CD4-positive, alpha-beta T cell treated with Interleukin-17A for 4 hours (primary cell): ENCODE data around the gene HAPSTR1.
"Not testable (repeated sequence)": the region's sequence is repeated elsewhere in the genome, so short reads cannot be mapped to it uniquely, and the experiment has no call there.

Source experiments
- DNase-seq: peaks from one replicate; pipeline ENCODE4 v3.0.0-alpha.2; 2020; ENCODE audit warnings: mixed read lengths

The HAPSTR1 gene, protein sequence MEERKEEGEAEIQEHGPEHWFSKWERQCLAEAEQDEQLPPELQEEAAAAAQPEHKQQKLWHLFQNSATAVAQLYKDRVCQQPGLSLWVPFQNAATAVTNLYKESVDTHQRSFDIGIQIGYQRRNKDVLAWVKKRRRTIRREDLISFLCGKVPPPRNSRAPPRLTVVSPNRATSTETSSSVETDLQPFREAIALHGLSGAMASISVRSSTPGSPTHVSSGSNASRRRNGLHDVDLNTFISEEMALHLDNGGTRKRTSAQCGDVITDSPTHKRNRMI

DNA sequence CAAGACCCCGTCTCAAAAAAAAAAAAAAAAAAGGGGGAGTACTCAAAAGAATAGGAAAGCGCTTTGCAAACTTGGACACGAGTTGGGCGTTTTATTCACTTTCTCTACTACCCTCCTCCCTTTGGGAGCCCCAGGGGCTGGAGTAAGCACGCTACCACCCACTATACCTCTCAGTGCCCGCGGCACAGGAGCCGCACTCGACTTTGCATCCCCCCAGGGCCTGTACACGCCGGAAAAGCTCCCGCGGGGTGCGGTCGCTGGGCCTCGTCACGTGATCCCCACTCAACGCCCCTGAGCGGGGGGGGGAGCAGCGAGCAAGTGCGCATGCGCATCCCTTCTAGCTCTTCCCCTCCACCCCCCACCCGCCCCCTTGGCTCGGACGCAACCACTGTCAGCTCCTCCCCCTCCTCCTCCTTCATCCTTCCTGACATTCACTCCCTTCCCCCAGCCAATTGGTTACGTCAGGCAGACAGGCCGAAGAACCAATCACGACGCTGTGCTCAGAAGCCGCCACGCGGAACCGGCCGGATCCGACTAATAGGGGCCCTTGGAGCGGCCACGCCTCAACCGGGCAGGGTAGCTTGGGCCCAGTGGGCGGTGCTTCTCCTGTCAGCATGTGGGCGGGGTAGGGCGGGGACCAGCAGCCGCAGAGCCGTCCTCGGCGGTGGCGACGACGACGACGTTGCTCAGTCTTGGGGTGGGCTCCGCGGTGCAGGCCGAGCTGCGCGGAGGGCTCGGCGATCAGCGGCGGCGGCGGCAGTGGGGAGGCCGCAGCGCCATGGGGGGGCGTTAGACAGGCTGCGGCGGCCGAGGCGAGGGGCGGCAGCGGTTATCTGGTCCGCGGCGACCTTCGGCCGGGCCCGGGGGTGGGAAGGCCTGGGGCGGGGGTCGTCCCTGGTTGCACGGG lies at the start of gene HAPSTR1:
Gene HAPSTR1, plus strand, starts transcription at position 685 of the 907 bp plus-strand sequence. CDS start 401 bp downstream, outside the sequence.
- DNase-seq, result peak; percentile 99

DNA sequence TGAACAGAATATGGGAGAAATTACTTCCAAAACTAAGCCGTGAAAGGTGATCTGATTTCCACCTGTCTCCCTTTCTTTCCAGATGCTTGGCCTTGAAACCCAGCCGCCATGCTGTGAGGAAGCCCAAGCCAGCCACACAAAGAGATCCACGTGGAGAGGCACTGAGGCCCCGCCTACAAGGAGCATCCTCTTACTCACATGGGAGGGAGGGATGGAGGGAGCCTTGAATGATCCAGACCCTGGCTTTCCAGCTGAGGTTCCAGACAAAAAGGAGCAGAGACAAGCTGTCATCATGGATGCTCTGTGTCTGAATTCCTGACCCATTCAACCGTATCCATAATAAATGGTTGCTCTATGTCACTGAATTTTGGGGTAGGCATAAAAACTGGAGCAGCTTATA lies 48.9 kb upstream of the HAPSTR1 start:
- no peak for DNase-seq

DNA sequence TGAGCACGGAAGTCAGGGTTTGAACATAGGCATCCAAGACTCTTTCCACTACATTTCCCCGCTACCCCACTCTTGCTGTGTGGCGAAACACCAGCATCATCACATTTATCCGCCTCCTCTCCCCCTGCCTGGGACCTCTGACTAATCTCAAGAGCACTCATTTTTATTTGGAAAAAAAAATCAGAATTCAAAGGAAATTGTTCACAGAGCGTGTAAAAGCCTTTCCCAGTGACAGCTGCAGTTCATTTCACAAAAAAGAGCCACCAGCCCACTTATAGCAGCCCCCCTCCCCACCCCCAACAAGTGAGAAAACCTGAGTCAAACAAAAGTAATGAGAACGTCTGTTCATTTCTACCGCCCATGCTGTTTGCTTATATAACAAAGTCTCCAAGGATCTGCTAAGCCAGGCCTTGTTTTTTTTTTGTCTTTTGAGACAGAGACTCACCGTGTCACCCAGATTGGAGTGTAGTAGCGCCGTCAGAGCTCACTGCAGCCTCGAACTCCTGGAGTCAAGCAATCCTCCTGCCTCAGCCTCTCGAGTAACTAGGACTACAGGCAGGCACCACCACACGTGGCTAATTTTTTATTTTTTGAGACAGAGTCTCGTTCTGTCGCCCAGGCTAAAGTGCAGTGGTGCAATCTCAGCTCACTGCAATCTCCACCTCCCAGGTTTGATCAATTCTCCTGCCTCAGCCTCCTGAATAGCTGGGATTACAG lies 48.3 kb upstream of the HAPSTR1 start:
- DNase-seq, result no peak

DNA sequence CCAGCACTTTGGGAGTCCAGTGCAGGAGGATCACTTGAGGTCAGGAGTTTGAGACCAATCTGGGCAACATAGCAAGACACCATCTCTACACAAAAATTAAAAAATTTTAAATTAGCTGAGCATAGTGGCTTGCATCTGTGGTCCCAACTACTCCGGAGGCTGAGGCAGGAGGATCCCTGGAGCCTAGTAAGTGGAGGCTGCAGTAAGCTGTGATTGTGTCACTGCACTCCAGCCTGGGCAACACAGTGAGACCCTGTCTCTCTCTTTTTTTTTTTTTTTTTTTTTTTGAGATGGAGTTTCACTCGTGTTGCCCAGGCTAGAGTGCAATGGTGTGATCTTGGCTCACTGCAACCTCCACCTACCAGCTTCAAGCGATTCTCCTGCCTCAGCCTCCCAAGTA lies 45.9 kb upstream of the HAPSTR1 start:
- DNase-seq, result not testable (repeated sequence)

DNA sequence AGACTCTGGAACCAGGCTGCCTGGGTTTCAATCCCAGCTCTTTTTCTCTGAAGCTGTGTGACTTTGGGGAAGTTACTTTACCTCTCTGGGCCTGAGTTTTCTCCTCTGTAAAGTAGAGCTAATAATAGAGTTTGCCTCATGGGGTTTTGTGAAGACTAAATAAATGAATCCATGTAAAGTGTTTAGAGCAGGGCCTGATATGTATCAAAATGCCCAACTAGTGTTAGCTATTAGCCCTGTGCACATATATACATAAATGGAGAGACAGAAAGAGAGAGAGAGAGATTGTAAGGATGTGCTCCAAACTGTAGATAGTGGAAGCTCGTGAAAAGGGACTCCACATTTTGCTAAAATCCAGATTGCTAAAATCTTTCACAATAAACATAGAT lies 44.8 kb upstream of the HAPSTR1 start:
- no peak for DNase-seq

DNA sequence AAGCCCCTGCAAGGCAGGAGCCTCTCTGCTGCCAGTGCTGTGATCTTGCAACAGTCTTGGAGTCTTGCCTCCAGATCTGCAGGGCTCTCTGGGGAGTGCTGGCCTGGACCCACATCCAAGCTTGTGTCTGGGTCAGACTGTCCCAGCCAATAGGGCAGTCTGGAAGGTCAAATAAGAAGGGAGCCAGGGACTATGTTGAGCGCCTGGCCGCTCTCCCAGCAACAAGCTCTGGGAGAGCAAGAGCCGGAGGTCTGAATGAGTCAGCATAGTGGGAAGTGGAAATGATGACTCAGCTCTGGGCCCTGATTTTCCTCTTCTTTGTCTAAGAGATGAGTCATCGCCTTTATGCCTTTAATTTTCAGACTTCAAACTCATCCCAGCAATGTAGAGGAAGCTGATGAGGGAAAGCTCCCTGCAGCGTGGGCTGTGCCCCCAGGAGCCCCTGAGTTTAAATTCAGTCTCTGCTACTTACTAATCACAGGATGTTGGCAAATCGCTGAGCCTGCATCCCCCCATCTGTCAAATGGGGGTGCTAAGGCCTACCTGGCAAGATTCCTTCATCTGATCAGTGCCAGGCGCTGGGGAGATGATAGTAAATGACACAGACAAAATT lies 43.6 kb upstream of the HAPSTR1 start:
- DNase-seq, result peak; percentile 42

DNA sequence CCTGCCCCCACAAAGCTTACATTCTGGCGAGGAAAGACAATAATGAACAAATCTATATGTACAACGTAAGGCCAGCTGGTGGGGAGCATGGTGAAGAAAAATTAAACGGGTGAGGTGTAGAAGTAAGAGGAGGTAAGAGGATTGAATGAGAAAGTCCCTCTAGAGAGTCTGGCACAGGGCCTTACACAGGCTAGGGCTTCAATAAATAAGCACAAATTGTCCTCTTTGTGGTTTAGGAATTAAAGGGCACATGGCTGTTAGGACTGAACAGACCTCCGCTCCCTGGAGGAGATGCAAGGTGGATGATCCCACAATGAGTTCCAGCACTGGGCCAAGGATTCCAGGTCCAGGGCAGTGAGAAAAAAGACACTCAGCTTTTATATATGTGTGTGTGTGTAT lies 43.1 kb upstream of the HAPSTR1 start:
- DNase-seq, result no peak

DNA sequence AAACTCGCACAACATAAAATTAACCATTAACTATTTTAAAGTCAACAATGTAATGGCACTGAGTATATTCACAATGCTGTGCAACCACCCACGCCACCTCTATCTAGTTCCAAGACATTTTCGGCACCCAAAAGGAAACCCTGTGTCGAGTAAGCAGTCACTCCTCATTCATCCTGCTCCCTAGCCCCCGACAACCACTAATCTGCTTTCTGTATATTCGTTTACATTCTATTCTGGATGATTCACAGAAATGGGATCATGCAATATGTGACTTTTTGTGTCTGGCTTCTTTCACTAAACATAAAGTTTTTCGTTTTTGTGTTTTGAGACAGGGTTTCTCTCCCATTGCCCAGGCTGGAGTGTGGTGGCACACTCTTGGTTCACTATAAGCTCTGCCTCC lies 42.2 kb upstream of the HAPSTR1 start:
- DNase-seq, result no peak

DNA sequence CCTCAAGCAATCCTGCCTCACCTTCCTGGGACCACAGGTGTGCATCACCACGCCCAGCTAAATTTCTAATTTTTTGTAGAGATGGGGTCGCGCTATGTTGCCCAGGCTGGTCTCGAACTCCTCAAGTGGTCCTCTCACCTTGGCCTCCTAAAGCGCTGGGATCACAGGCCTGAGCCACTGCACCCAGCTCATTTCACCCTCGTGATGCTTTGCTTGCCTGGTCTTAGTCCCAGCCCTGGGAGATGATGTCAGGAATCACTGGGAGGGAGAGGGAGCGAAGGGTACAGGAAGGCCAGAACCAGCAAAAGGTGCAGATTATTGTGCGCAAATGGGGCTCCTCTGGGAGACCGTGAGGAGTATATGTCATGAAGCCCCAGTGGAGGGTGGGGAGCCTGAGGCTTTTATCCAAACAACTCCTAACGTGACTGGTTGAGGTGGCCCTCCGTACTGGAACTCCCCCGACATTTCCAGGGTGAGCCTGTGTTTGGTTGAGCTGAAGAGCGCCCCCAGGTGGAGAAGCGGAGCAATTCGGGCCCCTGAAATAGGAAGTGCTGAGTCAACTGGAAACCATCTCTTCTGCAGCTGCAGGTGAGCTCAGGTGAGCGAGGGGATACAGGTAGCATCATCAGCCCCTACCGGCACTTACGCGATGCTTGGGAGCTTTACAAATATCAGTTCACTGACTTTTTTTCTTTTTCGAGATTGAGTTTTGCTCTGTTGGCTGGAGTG lies 41.2 kb upstream of the HAPSTR1 start:
- peak; percentile 7 for DNase-seq

DNA sequence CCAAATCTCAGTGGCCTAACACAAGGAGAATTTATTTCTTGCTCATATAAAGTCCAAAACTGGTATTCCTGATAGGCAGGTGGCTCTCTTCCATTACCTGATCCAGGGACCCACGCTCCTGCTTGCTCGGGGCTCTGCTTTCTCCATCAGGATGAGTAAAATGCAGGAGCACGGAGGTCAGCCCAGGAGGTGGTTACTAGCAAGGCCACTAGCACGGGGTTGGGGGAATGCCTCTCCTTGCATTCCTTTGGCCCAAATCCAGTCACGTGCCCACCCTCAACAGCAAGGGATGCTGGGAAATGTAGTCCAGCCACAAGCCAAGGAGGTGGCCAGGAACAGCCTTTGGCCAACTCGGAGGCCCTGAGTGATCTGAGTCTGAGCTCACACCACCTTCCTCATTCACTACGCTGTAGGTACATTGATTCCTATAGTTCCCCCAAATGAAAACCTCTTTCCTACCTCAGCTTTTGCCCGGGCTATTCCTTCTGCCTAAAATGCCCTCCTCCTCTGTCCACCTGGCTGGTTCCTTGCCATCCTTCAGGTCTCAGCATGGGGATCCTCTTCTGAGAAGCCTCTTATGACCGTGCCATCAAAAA lies 38.3 kb upstream of the HAPSTR1 start:
- peak; percentile 4 for DNase-seq

DNA sequence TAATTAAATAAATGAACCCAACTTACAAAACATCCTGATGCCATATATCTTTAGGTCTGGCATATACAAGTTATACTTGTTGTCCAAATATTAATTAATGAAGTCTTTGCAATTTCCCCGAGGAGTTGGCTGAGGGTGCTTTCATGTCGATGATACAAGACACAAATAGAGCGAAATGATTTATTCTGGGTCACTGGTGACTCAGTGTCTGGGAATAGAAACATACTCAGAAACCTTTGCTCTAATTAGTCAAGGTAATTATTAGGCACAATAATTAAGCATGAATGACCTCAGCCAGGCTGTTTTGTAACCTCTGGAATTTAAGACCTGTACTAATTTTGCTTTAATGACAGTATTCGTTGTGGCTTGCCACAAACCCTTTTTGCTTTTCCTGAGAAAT lies 37.0 kb upstream of the HAPSTR1 start:
- no peak for DNase-seq

DNA sequence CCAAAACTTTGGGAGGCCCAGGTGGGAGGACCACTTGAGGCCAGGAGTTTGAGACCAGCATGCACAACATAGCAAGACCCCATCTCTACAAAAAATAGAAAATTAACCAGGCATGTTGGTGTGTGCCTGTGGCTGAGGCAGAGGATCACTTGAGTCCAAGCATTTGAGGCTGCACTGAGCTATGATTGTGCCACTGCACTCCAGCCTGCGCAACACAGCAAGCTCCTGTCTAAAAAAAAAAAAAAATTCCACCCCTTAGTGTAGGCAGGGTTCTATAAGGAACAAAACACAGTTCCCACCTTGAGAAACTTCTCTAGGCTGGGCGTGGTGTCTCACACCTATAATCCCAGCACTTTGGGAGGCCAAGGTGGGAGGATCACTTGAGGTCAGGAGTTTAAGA lies 36.3 kb upstream of the HAPSTR1 start:
- DNase-seq, result no peak

DNA sequence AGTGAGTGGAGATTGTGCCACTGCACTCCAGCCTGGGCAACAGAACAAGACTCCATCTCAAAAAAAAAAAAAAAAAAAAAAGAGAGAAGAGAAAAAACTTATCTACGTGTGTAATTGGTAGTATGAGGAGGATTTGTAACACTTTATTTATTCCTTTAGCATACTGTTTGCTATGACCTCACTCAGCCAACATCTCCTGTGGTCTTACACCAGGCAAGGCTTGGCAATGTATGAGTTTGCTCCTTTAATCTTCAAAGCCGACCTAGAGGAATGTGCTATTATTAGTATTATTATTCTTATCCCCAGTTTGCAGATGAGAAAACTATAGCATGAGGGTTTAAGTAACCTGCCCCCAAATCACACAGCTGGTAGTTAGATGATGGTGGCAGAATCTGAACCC lies 35.8 kb upstream of the HAPSTR1 start:
- DNase-seq, result no peak

DNA sequence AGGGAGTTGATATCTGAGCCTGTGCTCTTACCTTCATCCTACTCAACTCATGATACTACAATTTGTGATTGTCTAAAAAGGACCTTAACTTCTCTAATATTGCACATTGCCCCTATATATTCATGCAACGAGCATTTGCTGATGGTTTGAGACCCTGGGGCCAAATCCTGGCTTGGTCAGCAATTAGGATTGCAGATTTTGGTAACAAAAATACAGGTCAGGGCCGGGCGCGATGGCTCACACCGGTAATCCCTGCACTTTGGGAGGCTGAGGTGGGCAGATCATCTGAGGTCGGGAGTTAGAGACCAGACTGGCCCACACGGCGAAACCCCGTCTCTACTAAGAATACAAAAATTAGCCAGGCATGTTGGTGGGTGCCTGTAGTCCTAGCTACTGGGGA lies 35.4 kb upstream of the HAPSTR1 start:
- no peak for DNase-seq

DNA sequence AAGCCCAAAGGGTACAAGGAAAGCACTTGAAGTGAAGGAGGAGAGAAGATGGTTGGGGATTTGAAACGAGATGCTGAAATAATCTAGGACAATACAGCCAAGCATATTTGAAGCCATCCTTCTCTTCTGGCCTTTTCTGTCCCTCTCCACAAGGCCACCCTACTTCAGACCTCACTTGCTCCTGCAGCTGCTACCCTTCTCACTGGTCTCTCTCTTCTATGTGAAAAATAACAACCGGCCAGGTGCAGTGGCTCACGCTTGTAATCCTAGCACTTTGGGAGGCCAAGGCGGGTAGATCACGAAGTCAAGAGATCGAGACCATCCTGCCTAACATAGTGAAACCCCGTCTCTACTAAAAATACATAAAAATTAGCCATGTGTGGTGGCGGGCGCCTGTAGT lies 33.2 kb upstream of the HAPSTR1 start:
- DNase-seq, result no peak

DNA sequence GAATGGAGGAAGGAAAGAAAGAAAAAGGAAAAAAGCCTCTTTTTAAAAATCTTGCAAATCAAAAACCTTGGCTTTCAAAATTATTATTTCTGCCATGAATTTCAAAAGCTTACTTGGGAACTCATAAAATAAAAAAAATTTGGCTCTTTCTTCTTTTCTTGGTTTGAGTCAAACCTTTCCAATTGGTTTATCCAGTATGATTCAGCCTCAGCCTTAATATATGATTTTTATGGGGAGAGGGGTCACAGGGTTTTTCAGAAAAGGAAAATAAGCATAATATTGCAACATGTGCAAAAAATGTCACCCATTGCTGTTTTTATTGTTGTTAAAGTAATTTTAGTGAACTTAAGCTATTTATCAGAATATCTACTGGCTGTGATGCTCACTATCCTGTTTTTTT lies 31.2 kb upstream of the HAPSTR1 start:
- DNase-seq, result no peak

DNA sequence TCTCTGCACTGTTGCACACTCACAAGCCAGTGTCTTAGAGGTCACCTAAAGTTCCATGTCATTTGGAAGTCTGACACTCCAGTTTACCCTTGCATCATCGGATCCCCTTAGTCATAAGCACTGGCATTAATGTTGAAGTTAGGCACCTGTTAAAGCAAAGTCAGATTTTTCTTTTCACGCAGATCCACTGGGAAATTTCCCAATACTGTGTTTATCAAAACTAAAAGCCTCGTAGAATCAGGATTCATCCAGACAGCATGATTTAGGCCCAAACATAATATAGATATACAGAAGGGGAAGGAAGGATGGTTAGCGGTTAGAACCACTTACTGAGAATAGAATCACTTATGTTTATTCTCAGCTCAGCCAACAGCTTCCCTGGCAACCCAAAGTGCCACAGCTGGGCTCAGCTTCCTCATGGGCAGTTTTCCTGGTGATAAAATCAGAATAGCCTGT lies 30.1 kb upstream of the HAPSTR1 start:
- no peak for DNase-seq

DNA sequence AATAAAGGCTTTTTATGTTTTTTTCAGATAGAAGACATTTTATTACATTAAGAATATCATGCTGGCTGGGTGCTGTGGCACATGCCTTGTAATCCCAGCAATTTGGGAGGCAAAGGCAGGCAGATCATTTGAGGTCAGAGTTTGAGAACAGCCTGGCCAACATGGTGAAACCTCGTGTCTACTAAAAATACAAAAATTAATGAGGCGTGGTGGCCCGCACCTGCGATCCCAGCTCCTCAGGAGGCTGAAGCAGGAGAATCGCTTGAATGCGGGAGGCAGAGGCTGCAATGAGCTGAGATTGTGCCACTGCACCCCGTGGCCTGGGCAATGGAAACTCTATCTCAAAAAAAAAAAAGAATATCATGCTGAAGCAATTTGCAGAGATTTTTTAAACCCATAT lies 29.1 kb upstream of the HAPSTR1 start:
- DNase-seq, result no peak

DNA sequence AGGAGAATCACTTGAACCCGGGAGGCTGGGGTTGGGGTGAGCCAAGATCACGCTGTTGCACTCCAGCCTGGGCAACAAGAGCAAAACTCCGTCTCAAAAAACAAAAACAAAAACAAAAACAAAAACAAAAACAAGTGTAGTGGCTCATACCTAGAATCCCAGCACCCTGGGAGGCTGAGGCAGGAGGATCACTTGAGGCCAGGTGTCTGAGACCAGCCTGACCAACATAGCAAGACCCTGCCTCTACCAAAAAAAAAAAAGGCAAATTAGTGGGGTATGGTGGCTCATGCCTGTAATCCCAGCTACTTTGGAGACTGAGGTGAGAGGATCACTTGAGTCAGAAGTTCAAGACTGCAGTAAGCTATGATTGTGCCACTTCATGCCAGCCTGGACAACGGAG lies 26.4 kb upstream of the HAPSTR1 start:
- no peak for DNase-seq

DNA sequence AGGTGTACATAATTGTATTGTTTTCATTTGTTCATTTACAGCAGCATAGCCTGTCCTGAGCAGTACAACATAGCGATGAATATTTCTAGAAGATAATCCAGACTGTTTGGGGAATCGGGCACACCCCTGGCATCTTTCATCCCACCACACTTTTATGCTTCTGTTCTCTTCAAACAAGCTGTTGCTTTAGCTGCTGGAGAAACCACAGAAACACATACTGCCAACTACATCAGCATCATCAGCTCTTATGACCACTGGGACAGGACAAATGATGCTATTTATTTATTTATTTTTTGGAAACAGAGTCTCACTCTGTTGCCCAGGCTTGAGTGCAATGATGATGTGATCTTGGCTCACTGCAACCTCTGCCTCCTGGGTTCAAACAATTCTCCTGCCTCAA lies 22.6 kb upstream of the HAPSTR1 start:
- DNase-seq, result no peak

DNA sequence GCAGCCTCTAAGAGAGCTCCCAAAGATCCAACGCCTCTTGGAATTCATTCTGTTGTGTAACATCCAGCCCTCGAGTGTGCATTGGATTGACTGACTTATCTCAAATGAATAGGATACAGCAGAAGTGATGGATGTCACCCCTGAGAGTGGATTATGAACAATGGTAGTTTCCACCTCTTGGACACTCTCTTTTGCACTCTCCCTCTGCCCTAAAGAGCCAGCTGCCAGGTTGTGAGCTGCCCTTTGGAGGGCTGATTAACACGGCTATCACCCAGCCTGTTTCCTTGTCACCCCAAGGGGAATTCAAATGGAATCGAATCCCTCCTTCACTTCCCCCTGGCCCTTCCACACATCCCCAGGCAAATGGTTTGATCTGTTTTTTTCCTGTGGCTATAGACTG lies 21.2 kb upstream of the HAPSTR1 start:
- DNase-seq, result no peak

DNA sequence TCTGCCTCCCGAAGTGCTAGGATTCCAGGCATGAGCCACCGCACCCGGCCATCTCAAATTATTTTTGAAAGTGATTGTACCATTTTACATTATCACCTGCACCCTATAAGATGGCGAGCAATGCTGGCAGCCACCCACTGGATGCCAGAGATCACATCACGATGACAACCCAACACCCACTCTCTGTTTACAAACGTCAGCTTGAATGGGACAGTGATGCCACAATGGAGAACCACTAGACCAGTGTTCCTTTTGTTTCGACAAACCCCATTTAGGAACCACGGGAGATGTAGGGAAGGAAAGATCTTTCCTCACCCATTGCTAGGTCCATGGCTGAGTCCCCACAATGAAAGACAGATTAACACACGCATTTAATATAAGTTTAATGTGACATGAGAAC lies 20.1 kb upstream of the HAPSTR1 start:
- DNase-seq, result no peak
